HG03565 (cell line): ENCODE measurements around the gene MYMX.
"Not testable (repeated sequence)": the region's sequence is repeated elsewhere in the genome, so short reads cannot be mapped to it uniquely, and the experiment has no call there.

Experiments
- ATAC-seq: cut with Tn5 transposase; IDR thresholded peaks from one replicate; pipeline ENCODE4 v1.9.1; 2021; ENCODE audit warnings: mild to moderate bottlenecking, moderate library complexity; ENCODE audit not compliant: unreplicated experiment

MYMX gene

GRCh38 chr6:44216677-44217331 is at the start of gene MYMX:
Gene MYMX, plus strand, starts transcription at chr6:44216926. Its CDS starts 546 bp downstream, at chr6:44217472.
- no peak for ATAC-seq

DNA sequence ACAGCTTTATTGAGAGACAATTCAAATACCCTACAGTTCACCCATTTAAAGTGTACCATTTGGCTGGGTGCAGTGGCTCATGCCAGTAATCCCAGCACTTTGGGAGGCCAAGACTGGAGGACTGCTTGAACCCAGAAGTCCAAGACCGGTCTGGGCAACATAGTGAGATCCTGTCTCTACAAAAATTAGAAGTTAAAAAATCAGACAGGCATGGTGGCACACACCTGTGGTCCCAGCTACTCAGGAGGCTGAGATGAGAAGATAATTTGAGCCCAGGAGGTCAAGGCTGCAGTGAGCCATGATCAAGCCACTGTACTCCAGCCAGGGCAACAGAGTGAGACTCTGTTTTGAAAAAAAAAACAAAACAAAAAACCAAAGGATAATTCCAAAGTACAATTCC is 49.2 kb upstream of the MYMX start:
- ATAC-seq, result no peak

DNA sequence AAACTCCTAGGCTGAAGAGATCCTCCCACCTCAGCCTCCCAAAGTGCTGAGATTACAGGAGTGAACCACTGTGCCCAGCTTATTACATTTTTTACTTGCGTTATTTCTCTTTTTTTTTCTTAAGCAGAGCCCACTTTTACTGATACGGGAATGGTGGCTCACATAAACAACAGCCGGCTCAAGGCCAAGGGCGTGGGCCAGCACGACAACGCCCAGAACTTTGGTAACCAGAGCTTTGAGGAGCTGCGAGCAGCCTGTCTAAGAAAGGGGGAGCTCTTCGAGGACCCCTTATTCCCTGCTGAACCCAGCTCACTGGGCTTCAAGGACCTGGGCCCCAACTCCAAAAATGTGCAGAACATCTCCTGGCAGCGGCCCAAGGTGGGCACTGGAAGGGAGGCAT is 47.6 kb upstream of the MYMX start:
- ATAC-seq, result no peak

DNA sequence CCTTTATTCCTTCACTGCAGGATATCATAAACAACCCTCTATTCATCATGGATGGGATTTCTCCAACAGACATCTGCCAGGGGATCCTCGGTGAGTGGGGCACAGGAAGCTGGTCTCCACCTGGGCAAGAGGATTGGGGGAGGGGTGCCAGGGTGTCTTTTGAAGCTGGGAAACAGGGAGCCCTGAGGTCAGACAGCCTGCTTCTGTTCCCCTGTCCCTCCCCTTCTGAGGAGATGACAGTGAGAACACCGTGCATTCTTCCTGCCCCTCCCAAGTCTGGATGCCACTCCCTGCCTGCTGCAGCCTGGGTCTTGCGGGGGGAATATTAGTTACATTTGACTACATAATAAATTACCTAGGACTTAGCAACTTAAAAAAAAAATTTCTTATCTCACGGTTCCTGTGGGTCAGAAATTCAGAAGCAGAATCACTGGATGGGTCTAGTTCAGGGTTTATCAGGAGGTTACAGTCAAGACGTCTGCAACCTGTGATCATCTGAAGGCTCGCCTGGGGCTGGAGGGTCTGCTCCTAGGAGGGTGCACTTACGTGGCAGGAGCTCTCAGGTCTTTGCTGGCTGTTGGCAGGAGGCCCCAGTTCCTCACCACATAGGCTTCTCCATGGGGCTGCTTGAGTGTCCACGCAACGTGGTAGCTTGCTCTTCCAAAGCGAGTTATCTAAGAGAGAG is 46.7 kb upstream of the MYMX start:
- no peak for ATAC-seq

- no peak for ATAC-seq
Observed at GRCh38 chr6:44171899-44172546, 44.7 kb upstream of the MYMX start.

- peak; percentile 50 for ATAC-seq
Observed at GRCh38 chr6:44172731-44173500, 43.8 kb upstream of the MYMX start.

DNA sequence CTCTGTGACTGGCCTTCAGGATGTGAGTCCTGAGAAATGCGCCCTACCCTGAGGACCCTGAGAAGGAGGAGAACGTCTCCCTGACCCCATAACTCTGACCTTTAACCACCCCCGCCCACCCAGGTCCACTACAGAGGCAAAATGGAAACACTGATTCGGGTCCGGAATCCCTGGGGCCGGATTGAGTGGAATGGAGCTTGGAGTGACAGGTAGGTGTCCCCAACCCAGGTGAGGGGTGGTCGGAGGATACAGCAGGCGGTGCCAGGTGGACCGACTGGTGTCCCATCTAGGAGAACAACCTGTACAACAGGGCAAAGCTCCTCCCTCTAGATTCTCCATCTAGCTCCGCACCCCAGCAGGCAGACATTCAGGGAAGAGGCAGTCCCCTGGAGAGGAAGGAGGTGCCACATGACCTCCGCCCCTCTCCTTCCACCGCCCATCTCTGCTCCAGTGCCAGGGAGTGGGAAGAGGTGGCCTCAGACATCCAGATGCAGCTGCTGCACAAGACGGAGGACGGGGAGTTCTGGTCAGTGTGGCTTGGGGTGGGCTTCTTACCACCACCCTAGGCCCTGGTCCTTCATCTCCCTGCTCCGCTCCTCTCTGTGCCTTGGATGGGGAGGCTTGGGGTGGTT is 40.5 kb upstream of the MYMX start:
- ATAC-seq, result no peak

GRCh38 chr6:44176762-44177509 is 39.8 kb upstream of the MYMX start:
- no peak for ATAC-seq

DNA sequence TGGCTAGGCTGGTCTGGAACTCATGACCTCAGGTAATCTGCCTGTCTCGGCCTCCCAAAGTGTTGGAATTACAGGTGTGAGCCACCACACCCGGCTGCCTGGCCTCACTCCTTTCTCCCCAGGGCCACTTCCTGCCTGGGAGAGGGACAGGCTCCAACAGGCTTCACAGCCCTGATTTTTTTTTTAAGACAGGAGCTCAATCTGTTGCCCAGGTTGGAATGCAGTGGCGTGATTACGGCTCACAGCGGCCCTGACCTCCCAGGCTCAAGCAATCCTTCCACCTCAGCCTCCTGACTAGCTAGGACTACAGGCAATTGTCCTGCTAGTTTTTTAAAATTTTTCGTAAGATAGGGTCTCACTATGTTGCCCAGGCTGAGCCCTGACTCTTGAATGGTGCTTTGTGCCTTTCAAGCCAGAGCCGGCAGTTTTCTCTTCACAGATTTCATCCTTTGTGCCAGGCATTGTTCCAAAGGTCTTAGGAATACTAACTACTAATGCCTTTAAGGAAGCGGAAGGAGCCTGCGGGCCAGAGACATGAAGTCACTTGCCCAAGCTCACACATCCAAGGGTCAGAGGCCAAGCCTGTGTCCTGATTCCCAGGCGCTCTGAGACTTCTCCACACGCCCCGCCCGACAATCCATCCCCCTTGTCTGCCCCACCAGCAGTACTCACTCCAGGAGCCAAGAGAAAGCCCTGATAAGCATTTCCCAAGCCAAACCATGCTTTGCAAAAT is 38.9 kb upstream of the MYMX start:
- ATAC-seq, result no peak

DNA sequence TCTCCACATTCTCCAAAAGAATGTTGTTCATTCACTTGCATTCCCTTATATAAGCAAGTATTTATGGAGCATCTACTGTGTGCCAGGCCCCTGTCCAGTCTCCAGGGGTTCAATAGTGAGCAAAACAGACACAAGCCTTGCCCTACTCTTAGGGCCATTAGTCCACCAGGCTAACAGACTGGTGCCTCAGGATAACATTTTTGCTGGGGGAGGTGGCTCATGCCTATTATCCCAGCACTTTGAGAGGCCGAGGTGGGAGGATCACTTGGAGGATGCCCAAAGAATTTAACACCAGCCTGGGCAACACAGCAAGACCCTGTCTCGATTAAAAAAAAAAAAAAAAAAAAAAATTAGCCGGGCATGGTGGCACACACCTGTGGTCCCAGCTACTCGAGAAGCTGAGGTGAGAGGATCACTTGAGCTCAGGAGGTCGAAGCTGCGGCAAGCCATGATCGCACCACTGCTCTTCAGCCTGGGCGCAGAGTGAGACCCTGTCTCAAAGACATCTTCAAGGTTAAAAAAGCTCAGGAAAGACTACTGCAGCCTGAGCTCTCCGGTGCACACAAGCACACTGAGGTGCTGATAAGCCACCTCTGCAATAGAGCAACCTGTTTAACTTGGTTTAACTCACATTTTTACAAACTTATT is 38.2 kb upstream of the MYMX start:
- no peak for ATAC-seq

- no peak for ATAC-seq
Observed at GRCh38 chr6:44179072-44179536, 37.6 kb upstream of the MYMX start.

- ATAC-seq, result no peak
Observed at GRCh38 chr6:44179648-44180047, 37.1 kb upstream of the MYMX start.

DNA sequence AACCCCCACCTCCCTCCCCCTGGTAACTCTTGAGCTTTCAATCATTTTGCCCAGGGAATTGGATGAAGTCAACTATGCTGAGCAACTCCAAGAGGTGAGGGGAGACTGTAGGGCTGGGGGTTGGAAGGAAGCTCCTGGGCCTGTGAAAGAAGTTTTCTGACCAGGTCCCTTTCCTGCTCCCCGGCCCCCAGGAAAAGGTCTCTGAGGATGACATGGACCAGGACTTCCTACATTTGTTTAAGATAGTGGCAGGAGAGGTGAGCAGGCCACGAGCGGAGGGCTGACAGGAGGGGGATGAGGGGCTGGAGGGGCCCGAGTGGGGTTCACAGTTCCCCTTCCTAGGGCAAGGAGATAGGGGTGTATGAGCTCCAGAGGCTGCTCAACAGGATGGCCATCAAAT is 36.3 kb upstream of the MYMX start:
- no peak for ATAC-seq

GRCh38 chr6:44180886-44181285 is 35.8 kb upstream of the MYMX start:
- ATAC-seq, result no peak

DNA sequence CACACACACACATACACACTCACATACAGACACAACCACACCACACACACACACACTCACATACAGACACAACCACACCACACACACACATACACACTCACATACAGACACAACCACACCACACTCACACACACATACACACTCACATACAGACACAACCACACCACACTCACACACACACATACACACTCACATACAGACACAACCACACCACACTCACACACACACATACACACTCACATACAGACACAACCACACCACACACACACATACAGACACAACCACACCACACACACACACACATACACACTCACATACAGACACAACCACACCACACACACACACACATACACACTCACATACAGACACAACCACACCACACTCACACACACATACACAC is 34.9 kb upstream of the MYMX start:
- not testable (repeated sequence) for ATAC-seq

DNA sequence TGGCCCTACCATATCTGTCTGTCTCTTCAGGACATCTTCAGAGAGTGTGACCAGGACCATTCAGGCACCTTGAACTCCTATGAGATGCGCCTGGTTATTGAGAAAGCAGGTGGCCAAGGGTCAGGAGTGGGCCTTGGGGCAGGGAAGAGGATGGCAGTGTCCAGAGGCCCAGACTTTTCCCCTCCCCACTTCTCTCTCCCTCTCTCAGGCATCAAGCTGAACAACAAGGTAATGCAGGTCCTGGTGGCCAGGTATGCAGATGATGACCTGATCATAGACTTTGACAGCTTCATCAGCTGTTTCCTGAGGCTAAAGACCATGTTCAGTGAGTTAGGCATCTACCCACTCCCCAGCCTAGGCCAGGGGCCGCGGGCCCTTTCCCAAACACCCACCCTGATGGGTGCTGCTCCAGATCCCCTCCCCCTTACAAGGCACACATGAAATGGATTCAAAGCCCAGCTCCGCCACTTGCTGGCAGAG is 33.8 kb upstream of the MYMX start:
- no peak for ATAC-seq

DNA sequence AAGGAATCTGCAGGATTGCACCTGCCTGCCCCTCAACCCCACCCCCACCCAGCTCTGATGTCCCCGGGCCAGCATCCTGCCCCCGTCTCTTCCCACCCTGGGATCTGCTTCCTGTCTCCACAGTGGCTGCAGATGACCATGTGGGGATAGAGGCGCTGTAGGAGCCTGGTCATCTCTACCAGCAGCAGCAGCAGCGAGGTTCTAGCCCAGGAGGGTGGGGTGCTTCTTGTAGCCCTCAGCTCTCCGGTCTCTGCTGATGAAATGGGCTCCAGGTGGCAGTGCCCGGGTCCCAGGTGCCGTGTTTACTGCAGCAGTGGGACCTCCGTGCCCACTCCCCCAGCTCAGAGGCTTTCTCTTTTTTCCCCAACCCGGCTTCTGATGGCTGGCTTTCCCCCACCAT is 32.9 kb upstream of the MYMX start:
- ATAC-seq, result no peak

DNA sequence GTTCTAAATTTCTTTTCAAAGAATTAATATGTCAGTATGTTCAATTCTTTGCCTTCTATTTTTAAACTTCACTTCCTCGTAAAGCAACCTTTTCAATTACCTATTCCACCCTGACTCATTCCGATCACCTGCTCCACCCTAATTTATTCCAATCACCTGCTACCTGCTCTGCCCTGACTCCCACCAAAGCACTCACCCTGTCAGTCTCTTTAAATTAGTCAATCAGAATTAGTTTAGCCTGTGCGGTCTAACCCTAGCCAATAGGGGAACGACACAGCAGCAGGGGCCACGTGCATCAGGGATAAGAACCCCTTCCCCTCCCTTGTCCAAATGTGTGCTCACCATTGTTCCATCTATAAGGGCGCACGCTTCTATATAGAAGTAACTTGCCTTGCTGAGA is 31.4 kb upstream of the MYMX start:
- not testable (repeated sequence) for ATAC-seq
